ENCODE data around the gene AP5S1. TPM values are rescaled to one million over a fixed set of nuclear protein-coding genes. Genes with fewer than 3 reads are reported as not detected.

AP5S1 gene
- polyA plus RNA-seq, 3 donors from 2014 or later = 16.3 to 23.1 (median 17.4) TPM

GRCh38 chr20:3808544-3808943, 11.8 kb upstream of the AP5S1 start:
- no peak for DNase-seq
- H3K4me1 Mint-ChIP-seq = peaks cover 63 to 77% of the 10 kb centered on the region in 2 donors
- peaks cover 6 to 11% (median 7%) of the 10 kb centered on the region in 3 donors for H3K27me3 Mint-ChIP-seq (ENCODE audit: low read depth in 3 of 3)
- H3K36me3 Mint-ChIP-seq = peaks cover 18 to 24% (median 20%) of the 10 kb centered on the region in 3 donors
- H3K4me3 Mint-ChIP-seq = no peak overlapping the region
- H3K27ac Mint-ChIP-seq = no peak overlapping the region
- H3K9me3 Mint-ChIP-seq = no peaks in the 10 kb centered on the region

GRCh38 chr20:3811467-3812258, 8.7 kb upstream of the AP5S1 start:
- H3K27me3 Mint-ChIP-seq (ENCODE audit: low read depth in 3 of 3) = peaks cover 7 to 17% (median 10%) of the 10 kb centered on the region in 3 donors
- peak overlapping the region; percentile 82 to 95 (median 88) for H3K4me3 Mint-ChIP-seq
- H3K36me3 Mint-ChIP-seq = no peaks in the 10 kb centered on the region
- peak overlapping the region; percentile 96 to 99 (median 98) for H3K27ac Mint-ChIP-seq
- DNase-seq = peak; percentile 79 to 86 (median 84)
- H3K4me1 Mint-ChIP-seq = peaks cover 78 to 81% of the 10 kb centered on the region in 2 donors
- no peaks in the 10 kb centered on the region for H3K9me3 Mint-ChIP-seq

GRCh38 chr20:3812259-3812681, 8.1 kb upstream of the AP5S1 start:
- Mint-ChIP-seq H3K4me1 (peaks cover 78 to 81% of the 10 kb centered on the region in 2 donors), H3K4me3 (peak overlapping the region; percentile 82 to 95 (median 88)), H3K9me3 (no peaks in the 10 kb centered on the region), H3K36me3 (no peaks in the 10 kb centered on the region), H3K27ac (peak overlapping the region; percentile 96 to 99 (median 98)), H3K27me3 (ENCODE audit: low read depth in 3 of 3) (peaks cover 7 to 17% (median 10%) of the 10 kb centered on the region in 3 donors)
- DNase-seq = no peak

DNA sequence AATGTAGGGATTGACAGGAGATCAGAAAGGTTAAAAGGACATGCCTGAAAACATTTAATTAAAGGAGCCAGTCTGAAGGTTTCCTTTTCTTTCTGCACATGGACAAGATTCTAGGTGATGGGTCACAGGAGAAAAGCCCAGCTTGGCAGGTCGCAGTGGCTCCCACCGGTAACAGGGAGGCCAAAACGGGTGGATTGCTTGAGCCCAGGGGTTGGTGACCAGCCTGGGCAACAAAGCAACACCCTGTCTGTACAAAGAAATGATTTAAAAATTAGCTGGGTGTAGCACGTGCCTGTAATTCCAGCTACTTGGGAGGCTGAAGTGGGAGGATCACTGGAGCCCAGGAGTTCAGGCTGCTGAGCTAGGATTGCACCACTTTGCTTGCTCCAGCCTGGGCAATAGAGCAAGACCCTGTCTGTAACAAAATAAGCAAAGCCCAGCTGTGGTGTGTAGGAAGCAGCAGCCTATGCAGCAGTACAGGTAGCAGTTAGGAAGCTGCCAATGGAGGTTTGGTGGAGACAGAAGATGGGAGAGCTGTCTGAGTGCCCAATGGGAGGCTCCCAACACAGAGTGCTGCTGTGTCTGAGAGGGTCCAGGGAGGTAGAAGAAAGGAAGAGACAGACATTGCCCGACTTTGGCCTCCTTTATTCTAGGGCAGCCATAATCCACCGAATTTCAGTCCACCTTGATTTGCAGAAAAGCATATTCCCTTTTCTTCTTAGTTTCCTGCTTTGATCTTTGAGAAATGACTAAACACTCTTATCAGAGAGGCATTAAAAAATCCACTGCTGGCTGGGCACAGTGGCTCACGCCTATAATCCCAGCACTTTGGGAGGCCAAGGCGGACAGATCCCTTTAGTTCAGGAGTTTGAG, 7.1 kb upstream of the AP5S1 start:
- Mint-ChIP-seq H3K9me3 (no peaks in the 10 kb centered on the region), H3K27ac (peak overlapping the region; percentile 80 to 98 (median 96)), H3K4me3 (peak overlapping the region; percentile 22 to 87 (median 57)), H3K27me3 (ENCODE audit: low read depth in 3 of 3) (peaks cover 7 to 17% (median 10%) of the 10 kb centered on the region in 3 donors), H3K4me1 (peaks cover 77 to 80% of the 10 kb centered on the region in 2 donors), H3K36me3 (no peaks in the 10 kb centered on the region)
- DNase-seq = no peak

DNA sequence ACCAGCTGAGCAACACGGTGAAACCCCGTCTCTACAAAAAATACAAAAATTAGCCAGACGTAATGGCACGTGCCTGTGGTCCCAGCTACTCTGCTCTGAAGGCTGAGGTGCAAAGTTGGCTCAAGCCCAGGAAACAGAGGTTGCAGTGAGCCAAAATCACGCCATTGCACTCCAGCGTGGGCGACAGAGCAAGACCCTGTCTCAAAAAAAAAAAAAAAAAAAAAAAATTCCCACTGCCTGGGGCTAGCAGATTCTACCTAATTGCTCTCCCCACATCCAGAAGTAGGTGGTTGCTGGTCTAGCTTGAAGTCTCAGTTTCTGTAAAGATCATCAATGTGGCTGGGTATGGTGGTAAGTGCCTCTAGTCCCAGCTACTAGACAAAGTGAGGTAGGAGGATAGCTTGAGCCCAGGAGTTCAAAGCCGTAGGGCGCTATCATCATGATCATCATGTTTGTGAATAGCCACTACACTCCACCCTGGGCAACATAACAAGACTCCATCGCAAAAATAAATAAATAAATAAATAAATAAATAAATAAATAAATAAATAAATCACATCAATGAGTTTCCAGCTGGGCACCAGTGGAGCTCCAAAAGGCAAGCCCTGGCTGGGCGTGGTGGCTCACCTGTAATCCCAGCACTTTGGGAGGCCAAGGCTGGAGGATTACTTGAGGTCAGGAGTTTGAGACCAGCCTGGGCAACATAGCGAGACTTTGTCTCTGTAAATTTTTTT, 6.3 kb upstream of the AP5S1 start:
- Mint-ChIP-seq H3K36me3 (no peaks in the 10 kb centered on the region), H3K4me3 (peak overlapping the region; percentile 22 to 74 (median 57)), H3K27ac (peak overlapping the region; percentile 80 to 98 (median 83)), H3K27me3 (ENCODE audit: low read depth in 3 of 3) (peaks cover 9 to 17% (median 10%) of the 10 kb centered on the region in 3 donors), H3K4me1 (peaks cover 83 to 85% of the 10 kb centered on the region in 2 donors), H3K9me3 (no peaks in the 10 kb centered on the region)
- peak in 1 of 3 donors; percentile 28 for DNase-seq

DNA sequence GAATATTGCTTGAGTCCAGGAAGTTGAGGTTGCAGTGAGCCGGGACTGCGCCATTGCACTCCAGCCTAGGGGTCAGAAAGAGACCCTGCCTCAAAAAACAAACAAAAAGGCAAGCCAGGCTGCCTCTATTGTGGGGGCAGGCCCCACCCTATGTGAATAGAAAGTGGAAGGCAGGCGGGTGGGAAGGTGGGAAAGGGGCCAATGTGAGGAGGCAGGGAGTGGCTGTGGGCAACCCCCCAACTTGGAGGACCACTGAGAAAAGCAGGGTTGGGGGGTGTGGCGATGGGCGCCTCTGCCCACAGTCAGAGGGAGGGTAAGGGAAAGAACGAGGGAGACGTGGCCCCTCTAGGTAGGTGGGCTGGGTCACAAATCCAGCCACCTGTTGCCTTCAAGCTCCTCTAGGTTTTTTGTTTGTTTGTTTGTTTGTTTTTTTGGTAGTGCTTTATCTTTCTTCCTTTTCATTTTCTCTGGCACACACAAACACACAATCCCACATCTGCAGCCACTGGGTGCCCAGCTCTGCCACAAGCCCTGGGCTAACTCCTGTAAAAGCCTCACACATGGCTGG, 5.3 kb upstream of the AP5S1 start:
- DNase-seq = no peak
- Mint-ChIP-seq H3K4me3 (peak overlapping the region; percentile 27 to 95 (median 85)), H3K4me1 (peaks cover 90 to 91% of the 10 kb centered on the region in 2 donors), H3K27ac (peak overlapping the region in 5 of 6 donors; percentile 87 to 96 (median 93)), H3K27me3 (ENCODE audit: low read depth in 3 of 3) (peaks cover 9 to 19% (median 10%) of the 10 kb centered on the region in 3 donors), H3K9me3 (no peaks in the 10 kb centered on the region), H3K36me3 (no peaks in the 10 kb centered on the region)

GRCh38 chr20:3815703-3816315, 4.5 kb upstream of the AP5S1 start:
- peaks cover 9 to 23% (median 14%) of the 10 kb centered on the region in 3 donors for H3K27me3 Mint-ChIP-seq (ENCODE audit: low read depth in 3 of 3)
- H3K9me3 Mint-ChIP-seq = no peaks in the 10 kb centered on the region
- peak overlapping the region; percentile 87 to 96 (median 94) for H3K27ac Mint-ChIP-seq
- peaks cover 86% of the 10 kb centered on the region in 2 donors for H3K4me1 Mint-ChIP-seq
- H3K36me3 Mint-ChIP-seq = no peaks in the 10 kb centered on the region
- peak overlapping the region; percentile 81 to 95 (median 85) for H3K4me3 Mint-ChIP-seq
- DNase-seq = peak; percentile 65 to 71 (median 68)

DNA sequence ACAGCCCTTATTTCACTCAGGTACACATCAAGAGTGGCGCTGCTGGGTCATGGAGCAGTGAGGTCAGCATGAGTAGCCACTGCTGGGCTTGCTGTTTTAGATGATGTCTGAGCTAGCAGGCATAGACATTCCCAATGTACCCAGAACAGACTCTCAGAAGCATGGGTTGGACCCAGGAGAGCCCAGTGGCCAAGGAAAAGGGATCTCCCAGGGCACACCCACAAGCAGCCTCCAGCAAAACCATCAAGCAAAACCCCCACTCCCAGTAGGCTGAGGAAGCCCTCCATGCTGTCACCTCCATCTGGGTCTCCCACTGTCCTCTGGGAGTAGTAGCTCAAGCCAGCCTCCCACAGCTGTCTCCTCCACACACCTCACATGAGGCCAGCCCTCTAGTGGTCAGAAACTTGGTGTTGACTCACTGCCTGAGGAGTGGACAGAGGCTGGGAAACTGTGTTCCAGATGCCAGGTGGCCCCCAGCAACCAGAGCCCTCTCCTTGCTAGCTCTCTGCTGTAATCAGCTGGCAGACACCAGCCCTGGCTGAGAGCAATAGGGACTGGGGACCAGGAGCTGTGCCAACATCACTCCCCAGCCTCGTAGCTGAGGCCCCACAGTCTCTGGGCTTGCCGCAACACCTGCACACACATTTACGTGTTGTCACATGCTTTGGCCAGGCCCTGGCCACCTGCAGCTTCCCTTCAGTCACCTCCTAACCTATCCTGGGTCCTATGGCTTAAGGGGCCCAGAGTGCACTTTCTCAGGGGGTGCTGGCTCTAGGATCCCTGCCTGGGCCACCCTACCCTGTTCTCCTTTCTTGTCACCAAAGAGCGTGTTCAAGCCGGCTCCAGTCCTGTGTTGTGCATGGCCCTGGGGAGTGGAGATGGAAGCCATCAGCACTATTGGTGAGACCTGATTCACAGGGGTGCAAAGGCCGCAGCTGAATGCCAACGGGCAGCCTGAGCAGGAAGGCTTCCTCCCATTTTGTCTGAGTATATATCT, 1.9 kb upstream of the AP5S1 start:
- peaks cover 70 to 74% of the 10 kb centered on the region in 2 donors for H3K4me1 Mint-ChIP-seq
- peak overlapping the region; percentile 27 to 96 (median 46) for H3K4me3 Mint-ChIP-seq
- peaks cover 7 to 13% (median 13%) of the 10 kb centered on the region in 3 donors for H3K27me3 Mint-ChIP-seq (ENCODE audit: low read depth in 3 of 3)
- DNase-seq = no peak
- H3K36me3 Mint-ChIP-seq = peaks cover 7% of the 10 kb centered on the region in 3 donors
- peak overlapping the region; percentile 14 to 94 (median 73) for H3K27ac Mint-ChIP-seq
- H3K9me3 Mint-ChIP-seq = no peaks in the 10 kb centered on the region

DNA sequence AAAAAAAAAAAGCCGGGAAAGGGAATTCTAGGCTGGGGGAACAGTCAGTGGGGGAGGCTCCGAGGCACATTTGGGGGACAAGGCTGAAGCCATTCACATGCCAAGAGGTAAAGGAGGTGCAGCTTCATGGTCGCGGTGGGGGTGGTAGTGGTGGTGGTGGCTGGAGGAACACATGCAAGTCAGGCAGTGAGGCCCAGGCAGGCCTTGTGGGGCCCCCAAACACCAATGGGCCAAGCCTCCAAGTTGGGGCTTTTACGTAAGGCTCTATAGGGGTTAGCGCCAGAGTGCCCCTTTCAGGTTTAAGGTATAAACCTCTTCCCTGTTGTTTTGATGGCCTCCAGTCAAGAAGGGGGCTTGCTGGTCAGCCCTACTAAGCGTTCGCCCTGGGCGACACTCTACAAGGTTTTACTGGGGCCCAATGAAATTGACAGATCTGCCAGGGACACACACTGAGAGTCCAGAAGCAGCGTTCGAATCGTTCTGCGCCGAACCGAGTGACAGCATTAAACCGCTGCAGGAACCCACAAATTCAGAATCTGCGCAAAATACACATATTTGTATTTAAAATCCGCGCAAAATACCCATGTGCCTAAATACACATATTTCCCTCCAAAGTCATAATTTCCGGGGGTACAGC, 818 bp upstream of the AP5S1 start:
- Mint-ChIP-seq H3K27me3 (ENCODE audit: low read depth in 3 of 3) (peaks cover 7 to 11% (median 10%) of the 10 kb centered on the region in 3 donors), H3K27ac (peak overlapping the region; percentile 87 to 98 (median 92)), H3K4me1 (peaks cover 64 to 65% of the 10 kb centered on the region in 2 donors), H3K36me3 (peaks cover 7% of the 10 kb centered on the region in 3 donors), H3K4me3 (peak overlapping the region; percentile 78 to 96 (median 90)), H3K9me3 (no peaks in the 10 kb centered on the region)
- no peak for DNase-seq

DNA sequence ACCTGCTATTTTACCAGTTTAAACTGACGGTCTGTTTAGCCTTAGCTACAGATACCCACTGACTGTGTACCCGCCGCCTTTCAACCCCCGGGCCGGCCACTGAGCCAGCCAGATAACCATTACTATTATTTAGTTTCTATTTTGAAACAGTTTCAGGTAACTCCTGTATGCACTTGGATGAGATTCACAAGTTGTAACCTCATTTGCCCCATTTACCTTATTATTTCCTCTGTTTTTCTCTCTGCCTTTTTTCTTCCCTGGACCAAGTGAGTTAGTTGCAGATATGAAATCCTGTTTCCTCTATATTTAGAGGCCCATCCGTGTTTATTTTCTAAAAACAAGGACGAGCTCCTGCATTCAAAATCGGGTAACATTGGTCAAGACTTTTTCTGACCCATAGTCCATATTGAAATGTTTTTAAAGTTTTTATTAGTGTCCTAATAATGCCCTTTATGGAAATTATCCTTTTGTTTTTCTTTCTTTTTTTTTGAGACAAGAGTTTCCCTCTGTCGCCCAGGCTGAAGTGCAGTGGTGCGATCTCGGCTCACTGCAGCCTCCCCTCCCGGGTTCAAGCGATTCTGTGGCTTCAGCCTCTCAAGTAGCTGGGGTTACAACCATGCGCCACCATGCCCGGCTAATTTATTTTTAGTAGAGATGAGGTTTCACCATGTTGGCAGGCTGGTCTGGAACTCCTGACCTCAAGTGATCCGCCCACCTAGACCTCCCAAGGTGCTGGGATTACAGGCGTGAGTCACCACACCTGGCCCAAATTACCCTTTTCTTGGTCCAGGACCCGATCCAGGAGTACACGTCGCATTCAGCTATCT, 767 bp downstream of the AP5S1 start:
- peak overlapping the region; percentile 82 to 96 (median 91) for H3K4me3 Mint-ChIP-seq
- H3K27ac Mint-ChIP-seq = peak overlapping the region; percentile 94 to 99 (median 98)
- peaks cover 8 to 9% (median 8%) of the 10 kb centered on the region in 3 donors for H3K27me3 Mint-ChIP-seq (ENCODE audit: low read depth in 3 of 3)
- DNase-seq = no peak
- H3K4me1 Mint-ChIP-seq = peaks cover 49 to 53% of the 10 kb centered on the region in 2 donors
- no peaks in the 10 kb centered on the region for H3K9me3 Mint-ChIP-seq
- peaks cover 7% of the 10 kb centered on the region in 3 donors for H3K36me3 Mint-ChIP-seq
